ENCODE data around the gene SESTD1. TPM values are rescaled to one million over a fixed set of nuclear protein-coding genes. Genes with fewer than 3 reads are reported as not detected.

Gene SESTD1
- total RNA-seq, 6 donors from 2014 or later: 38.0 to 108 (median 92.4) TPM

- no peak overlapping the region for H3K4me3 ChIP-seq
- H3K36me3 ChIP-seq: no peaks in the 10 kb centered on the region
- H3K27me3 ChIP-seq: no peaks in the 10 kb centered on the region
- ATAC-seq (ENCODE audit: low FRiP score in 2 of 2) (peak; percentile 77 to 85), DNase-seq (no peak)
- H3K4me1 ChIP-seq: peaks cover 27 to 57% (median 55%) of the 10 kb centered on the region in 4 donors
- WGBS, 2 donors: 44 to 60% methylated on average over 7 of the region's 7 CpGs
- H3K9me3 ChIP-seq: no peaks in the 10 kb centered on the region
- TF ChIP-seq POLR2A (IDR thresholded peaks at IDR 0.05): no peak
- TF ChIP-seq EP300 (IDR thresholded peaks at IDR 0.05): peak in 1 of 4 donors; percentile 83
- H3K27ac ChIP-seq: peak overlapping the region; percentile 50 to 70 (median 66)
Measured at GRCh38 chr2:179235463-179236108, 29.0 kb downstream of the SESTD1 start.

DNA sequence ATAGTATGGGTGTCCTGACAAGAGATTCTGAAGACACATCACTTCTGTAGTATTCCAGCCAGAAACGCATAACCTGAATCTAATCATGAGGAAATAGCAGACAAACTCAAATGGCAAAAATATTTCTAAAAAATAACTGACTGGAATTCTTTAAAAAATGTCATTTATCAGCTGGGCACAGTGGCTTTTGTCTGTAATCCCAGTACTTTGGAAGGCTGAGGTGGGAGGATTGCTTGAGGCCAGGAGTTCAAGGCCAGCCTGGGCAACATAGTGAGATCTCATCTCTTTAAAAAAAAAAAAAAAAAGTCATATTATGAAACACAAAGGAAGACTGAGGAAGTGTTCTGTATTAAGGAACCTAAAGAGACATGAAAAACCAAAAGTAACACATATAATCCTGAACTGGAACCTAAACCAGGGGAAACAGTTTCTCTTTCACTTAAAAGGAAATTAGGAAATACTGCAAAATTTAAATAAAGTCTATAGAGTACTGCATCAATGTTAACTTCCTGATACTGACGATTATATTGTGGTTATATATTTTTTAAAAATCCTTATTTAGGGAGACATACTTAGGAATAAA is 29.9 kb downstream of the SESTD1 start:
- WGBS, 2 donors: 67 to 69% methylated on average over 2 of the region's 2 CpGs
- H3K4me1 ChIP-seq: peaks cover 19 to 50% (median 48%) of the 10 kb centered on the region in 4 donors
- H3K36me3 ChIP-seq: no peaks in the 10 kb centered on the region
- peak overlapping the region; percentile 41 to 69 (median 57) for H3K27ac ChIP-seq
- no peak for DNase-seq
- no peak overlapping the region for H3K4me3 ChIP-seq
- no peaks in the 10 kb centered on the region for H3K9me3 ChIP-seq
- no peak for TF ChIP-seq POLR2A (IDR thresholded peaks at IDR 0.05)
- TF ChIP-seq POLR2AphosphoS5 (IDR thresholded peaks at IDR 0.05): no peak
- TF ChIP-seq EP300 (IDR thresholded peaks at IDR 0.05): no peak
- no peak for TF ChIP-seq CTCF (IDR thresholded peaks at IDR 0.05)
- peak in 1 of 2 donors; percentile 61 for ATAC-seq (ENCODE audit: low FRiP score in 2 of 2)
- H3K27me3 ChIP-seq: no peaks in the 10 kb centered on the region

GRCh38 chr2:179233626-179234430 is 30.8 kb downstream of the SESTD1 start:
- WGBS, 2 donors: 86 to 91% methylated on average over 4 of the region's 4 CpGs
- H3K27me3 ChIP-seq: no peaks in the 10 kb centered on the region
- H3K9me3 ChIP-seq: no peaks in the 10 kb centered on the region
- no peak for TF ChIP-seq POLR2A (IDR thresholded peaks at IDR 0.05)
- TF ChIP-seq EP300 (IDR thresholded peaks at IDR 0.05): no peak
- no peak for TF ChIP-seq CTCF (IDR thresholded peaks at IDR 0.05)
- no peak for TF ChIP-seq POLR2AphosphoS5 (IDR thresholded peaks at IDR 0.05)
- ATAC-seq (ENCODE audit: low FRiP score in 2 of 2) (no peak), DNase-seq (no peak)
- H3K4me1 ChIP-seq: peaks cover 14 to 41% (median 40%) of the 10 kb centered on the region in 4 donors
- H3K36me3 ChIP-seq: no peaks in the 10 kb centered on the region
- no peak overlapping the region for H3K4me3 ChIP-seq
- peak overlapping the region; percentile 3 to 69 (median 44) for H3K27ac ChIP-seq

GRCh38 chr2:179233083-179233490 is 31.5 kb downstream of the SESTD1 start:
- 44 to 53% methylated on average over 5 of the region's 5 CpGs for WGBS, 2 donors
- no peak for ATAC-seq (ENCODE audit: low FRiP score in 2 of 2)

More at GRCh38 chr2:179233083-179233490, 31.5 kb downstream of the SESTD1 start:
- H3K27me3 ChIP-seq: no peaks in the 10 kb centered on the region
- no peaks in the 10 kb centered on the region for H3K9me3 ChIP-seq
- peak overlapping the region in 1 of 4 donors; percentile 11 for H3K4me3 ChIP-seq
- DNase-seq: no peak
- TF ChIP-seq POLR2AphosphoS5 (IDR thresholded peaks at IDR 0.05): no peak
- no peak for TF ChIP-seq EP300 (IDR thresholded peaks at IDR 0.05)
- TF ChIP-seq CTCF (IDR thresholded peaks at IDR 0.05): no peak
- no peak for TF ChIP-seq POLR2A (IDR thresholded peaks at IDR 0.05)
- H3K4me1 ChIP-seq: peaks cover 10 to 35% (median 35%) of the 10 kb centered on the region in 4 donors
- peak overlapping the region; percentile 3 to 62 (median 27) for H3K27ac ChIP-seq
- no peaks in the 10 kb centered on the region for H3K36me3 ChIP-seq
